HG02938 (cell line): ENCODE measurements around the gene OAS1.
A peak's percentile ranks its signal among the peaks of the same experiment; 100 is the strongest.

Experiments used
- ATAC-seq: cut with Tn5 transposase; IDR thresholded peaks from one replicate; pipeline ENCODE4 v1.9.1; 2021; ENCODE audit warnings: mild to moderate bottlenecking, moderate library complexity; ENCODE audit not compliant: unreplicated experiment

Gene OAS1

DNA sequence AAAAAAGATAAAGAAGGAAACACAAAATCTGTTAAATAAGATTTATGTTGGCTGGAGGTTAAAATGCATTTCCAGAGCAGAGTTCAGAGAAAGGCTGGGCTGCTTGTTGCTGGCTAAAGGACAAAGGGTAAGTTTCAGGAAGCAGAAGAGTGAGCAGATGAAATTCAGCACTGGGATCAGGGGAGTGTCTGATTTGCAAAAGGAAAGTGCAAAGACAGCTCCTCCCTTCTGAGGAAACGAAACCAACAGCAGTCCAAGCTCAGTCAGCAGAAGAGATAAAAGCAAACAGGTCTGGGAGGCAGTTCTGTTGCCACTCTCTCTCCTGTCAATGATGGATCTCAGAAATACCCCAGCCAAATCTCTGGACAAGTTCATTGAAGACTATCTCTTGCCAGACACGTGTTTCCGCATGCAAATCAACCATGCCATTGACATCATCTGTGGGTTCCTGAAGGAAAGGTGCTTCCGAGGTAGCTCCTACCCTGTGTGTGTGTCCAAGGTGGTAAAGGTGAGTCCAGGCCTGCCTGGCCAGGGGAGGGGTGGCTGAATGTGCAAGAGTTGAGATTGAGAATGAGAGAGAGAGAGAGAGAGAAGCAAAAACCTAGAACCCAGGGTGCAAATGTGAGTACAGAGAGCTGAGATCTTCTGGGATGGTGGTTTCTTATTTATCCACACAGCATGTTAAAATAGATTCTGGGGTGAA lies at the start of gene OAS1:
Gene OAS1, plus strand, starts transcription at position 251 of the 703 bp plus-strand sequence. Its CDS starts 78 bp downstream, at position 329.
- peak; percentile 76 for ATAC-seq

DNA sequence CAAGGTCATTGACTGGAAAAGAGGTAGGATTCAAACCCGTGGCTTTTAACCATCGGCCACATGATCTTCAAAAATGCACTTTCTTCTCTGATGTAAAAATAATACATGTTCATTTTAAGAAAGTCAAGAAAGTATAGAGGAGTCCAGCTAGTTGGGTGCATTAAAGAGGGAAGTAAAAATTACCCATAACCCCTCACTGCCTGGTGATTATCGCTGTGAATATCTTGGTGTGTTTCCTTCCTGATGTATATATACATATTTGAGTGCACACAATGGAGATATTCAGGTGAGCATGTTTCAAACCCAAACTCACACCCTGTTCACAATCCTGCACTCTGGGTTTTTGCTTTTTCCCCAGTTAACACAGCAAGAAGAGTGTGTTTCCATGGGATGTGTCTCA lies 47.5 kb upstream of the OAS1 start:
- no peak for ATAC-seq

DNA sequence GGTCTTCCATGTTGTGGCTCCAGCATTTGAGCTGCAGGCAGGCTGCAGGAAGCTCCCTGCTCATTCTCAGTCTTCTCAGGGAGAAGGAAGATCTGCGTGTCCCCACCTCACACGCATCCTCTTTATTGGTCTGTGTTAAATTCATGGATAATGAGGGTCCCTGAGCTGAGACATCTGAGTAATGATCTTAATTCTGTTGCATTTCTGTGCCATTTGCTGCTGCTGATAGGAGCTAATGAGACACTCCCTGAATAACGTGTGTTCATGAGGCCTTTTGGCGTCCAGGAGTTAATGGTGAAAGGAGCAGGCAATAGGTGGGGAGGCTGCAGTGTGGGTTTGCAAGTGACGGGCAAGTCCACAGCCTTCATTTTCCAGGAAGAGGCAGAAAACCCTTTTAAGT lies 46.6 kb upstream of the OAS1 start:
- no peak for ATAC-seq

DNA sequence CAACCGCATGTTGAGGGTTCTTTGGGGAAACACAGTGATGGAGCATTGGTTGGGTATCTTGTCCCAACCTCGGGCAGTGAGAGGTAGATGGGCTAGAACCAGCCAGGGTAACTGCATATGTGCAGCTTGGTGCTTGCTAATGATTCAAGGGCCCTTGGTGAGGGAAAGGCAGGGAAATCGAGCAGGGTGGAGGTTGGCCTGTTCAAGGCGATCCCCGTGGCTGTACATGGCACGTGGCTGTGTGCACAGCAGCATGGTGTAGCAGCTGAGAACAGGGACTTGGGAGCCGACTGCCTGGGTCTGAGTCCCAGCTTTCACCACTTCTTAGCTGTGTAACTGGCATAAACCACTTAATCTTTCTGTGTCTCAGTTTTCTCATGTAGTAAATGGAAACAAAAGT lies 45.5 kb upstream of the OAS1 start:
- ATAC-seq: no peak

DNA sequence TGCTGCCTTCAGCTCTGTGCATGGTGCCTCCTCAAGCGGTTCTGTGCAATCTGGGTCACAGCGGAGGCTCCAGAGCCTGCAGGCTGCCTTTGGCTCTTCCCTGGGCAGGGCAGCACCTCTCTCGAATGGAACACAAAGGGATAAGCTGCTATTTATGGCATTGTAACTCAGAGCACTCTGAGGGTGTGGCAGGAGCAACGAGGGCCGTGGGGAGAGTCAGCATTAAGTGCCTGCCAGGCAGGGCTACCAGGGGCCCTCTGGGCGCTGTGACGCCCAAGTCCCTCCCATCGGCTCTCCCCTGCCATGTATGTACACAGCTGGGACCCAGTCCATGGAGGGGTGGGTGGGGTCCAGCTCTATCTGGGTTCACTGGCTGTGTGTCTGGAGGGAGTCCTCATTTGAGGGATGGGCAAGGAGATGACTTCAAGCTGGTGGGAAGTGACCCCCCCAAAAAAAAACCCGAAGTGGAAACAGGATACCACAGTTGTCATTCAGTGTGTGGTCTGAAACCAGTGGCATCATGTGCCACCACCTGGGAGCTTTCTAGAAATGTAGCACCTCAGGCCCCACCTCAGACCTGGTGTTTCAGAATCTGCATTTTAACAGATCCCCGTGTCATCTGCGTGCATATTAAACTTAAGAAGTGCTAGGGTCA lies 44.0 kb upstream of the OAS1 start:
- no peak for ATAC-seq

- no peak for ATAC-seq
These were observed 38.2 kb upstream of the OAS1 start for GRCh38 chr12:112868459-112869041.

DNA sequence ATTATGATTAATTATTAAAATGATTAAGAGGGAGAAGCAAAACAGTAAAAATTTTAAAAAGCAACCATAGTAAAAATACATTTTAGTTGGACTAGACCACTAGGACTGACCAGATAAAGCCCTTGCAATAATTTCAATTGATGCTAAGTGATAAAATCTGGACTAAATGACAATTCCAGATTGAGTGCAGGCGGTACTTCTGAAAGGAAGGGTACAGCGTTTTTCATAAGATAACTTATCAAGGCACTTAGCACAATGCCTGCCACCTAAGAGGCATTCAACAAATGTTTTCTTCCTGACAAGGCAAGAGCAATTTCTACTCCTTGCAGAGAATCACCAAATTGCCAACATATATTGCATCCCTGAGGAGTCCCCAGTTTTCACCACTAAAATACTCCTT lies 37.7 kb upstream of the OAS1 start:
- ATAC-seq: no peak

DNA sequence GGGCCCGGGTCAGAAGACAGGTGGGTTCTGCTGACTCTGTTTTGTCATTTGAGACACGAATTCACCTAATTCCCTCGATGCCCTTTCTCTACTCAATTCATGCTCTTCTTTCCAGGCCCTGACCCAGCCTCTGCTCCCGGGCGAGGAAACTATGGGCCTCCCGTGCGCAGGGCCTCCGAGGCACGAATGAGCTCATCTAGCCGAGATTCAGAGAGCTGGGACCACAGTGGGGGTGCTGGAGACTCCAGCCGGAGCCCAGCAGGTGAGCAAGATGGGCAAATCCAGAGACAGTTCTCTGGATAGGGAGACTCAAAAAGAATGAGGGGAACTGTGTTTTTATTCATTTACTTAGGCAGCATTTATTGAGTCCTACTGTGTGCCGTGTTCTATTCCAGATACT lies 37.0 kb upstream of the OAS1 start:
- no peak for ATAC-seq

GRCh38 chr12:112870267-112870980 lies 36.3 kb upstream of the OAS1 start:
- ATAC-seq: no peak

- no peak for ATAC-seq
These were observed 31.2 kb upstream of the OAS1 start for GRCh38 chr12:112875608-112876007.

DNA sequence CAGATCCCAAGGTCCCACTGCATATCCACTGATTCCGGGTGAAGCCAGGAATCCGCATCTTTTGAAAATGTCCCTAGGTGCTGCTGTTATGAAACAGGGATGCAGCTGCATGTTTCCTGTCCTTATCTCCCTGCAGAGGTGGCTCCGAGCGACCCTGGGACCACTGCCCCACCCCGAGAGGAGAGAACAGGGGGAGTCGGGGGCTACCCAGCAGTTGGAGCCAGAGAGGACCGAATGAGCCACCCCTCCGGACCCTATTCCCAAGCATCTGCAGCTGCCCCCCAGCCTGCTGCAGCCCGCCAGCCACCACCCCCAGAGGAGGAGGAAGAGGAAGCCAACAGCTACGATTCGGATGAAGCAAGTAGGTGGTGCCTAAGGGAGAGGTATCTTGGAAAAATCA lies 30.3 kb upstream of the OAS1 start:
- ATAC-seq: no peak

- no peak for ATAC-seq
These were observed 29.8 kb upstream of the OAS1 start for GRCh38 chr12:112877006-112877405.

GRCh38 chr12:112878488-112878887 lies 28.3 kb upstream of the OAS1 start:
- no peak for ATAC-seq

GRCh38 chr12:112879191-112879705 lies 27.5 kb upstream of the OAS1 start:
- ATAC-seq: no peak

DNA sequence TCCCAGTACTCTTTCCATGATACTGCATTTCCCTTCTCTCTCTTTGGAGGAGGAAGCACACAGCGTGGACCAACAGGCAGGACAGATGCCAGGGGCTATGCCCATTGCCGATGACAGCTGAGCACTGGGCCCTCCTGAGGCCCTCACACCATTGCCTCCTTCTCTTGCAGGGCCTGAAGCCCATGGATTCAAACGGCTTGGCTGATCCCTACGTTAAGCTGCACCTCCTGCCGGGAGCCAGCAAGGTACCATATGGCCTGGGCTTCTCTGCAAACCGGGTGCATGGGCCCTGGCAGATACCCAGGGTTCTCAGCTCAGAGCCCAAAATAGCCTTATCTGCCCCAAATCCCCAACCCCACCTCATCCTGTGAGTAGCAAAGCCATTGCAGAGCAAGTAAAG lies 25.2 kb upstream of the OAS1 start:
- no peak for ATAC-seq

GRCh38 chr12:112885236-112885635 lies 21.5 kb upstream of the OAS1 start:
- no peak for ATAC-seq

DNA sequence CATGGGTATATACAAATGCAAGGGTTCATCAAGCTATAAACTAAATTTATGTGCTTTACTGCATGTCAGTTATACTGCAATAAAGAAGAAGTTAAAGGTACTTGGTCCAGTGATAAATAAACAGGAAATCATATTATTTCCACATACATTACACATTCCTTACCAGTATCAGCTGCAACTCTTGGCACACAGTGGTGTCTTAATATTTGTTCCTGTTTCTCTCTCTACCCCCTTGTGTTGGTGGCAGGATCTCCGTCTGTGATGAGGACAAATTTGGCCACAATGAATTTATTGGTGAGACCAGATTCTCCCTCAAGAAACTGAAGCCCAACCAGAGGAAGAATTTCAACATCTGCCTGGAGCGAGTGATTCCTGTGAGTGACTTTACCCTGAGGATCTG lies 19.2 kb upstream of the OAS1 start:
- no peak for ATAC-seq

- ATAC-seq: no peak
These were observed 15.4 kb upstream of the OAS1 start for GRCh38 chr12:112891093-112892024.

DNA sequence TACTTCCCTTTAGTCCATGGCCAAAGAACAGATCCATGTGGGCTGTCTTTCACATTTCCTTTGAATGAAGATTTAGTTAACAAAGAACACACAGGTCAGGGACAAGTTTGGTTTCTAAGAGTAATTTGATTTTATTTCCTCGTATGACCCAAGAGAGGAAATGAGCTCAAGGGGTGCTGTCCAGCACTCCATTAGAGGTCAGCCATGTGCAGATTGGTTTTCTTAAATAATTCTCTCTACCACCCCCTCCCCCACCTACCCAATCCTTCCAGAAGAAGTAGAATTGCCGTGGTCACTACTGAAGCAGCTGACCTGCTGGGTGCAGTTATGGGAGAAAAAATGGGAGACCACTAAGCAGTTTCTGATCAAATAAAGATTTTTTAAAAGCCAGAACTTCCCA lies 13.9 kb upstream of the OAS1 start:
- no peak for ATAC-seq

DNA sequence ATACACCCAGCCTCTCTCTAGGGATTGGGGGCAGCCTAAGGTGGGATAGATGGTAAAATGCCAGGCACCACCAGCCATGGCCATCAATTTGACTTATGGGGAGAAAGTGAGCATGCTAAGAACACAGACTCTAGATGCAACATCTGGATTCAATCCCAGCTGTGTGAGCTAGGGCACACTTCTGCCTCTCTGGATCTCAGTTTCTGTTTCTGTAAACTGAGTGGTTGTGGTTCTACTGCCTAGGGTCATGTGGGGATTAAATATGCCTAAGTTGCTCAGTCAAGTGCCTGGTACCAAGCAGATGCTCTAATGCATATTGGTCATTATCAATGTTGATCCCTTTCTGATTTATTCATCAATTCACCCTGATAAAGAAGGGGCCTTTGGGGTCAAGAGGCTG lies 12.6 kb upstream of the OAS1 start:
- no peak for ATAC-seq
